22Rv1 (cell line): ENCODE measurements around the gene TRIM26.

Source experiments
- ZFX ChIP-seq: fragments of 450-650 bp; IDR thresholded peaks from 2 replicates; pipeline ENCODE4 v1.6.1; 2017; ENCODE audit warnings: antibody characterized with exemption, borderline replicate concordance
- TF ChIP-seq, protein P1 (sequence below): fragments of 450-650 bp; IDR thresholded peaks from 2 replicates; pipeline ENCODE4 v1.5.1; 2017; ENCODE audit warnings: mild to moderate bottlenecking

DNA sequence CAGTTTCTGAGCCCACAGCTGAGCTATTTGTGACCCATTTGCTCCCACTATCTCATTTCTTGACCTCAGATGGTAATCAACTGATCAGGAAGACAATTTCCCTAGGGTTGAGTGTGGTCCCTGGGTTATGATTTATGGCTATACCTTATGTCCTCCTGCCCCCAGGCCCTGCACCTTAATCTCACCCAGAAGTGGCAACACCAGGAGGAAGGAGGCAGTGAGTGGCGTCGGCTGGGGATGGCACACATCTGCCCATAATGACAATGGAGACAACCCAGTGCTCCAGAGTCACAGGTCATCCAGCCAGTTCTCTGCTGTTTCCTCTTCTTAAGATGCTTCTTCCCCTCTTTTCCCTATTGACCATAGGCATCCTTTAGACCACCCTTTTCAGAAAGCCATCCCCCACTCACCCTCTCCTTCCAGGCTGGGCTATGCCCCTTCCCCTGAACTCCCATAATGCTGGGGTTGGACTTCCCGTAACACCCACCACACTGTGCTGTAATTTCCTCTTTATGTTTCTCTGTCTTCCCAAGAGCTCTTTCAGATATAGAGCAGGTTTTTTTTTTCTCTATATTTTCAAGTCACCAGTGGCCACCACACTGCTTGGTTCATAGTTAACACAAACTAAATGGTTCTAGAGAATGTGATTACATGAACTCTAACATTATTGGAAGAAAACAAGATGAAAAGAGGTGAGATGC is 60.1 kb downstream of the TRIM26 start:
- TF ChIP-seq, protein P1, sequence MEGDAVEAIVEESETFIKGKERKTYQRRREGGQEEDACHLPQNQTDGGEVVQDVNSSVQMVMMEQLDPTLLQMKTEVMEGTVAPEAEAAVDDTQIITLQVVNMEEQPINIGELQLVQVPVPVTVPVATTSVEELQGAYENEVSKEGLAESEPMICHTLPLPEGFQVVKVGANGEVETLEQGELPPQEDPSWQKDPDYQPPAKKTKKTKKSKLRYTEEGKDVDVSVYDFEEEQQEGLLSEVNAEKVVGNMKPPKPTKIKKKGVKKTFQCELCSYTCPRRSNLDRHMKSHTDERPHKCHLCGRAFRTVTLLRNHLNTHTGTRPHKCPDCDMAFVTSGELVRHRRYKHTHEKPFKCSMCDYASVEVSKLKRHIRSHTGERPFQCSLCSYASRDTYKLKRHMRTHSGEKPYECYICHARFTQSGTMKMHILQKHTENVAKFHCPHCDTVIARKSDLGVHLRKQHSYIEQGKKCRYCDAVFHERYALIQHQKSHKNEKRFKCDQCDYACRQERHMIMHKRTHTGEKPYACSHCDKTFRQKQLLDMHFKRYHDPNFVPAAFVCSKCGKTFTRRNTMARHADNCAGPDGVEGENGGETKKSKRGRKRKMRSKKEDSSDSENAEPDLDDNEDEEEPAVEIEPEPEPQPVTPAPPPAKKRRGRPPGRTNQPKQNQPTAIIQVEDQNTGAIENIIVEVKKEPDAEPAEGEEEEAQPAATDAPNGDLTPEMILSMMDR: no peak
- no peak for TF ChIP-seq ZFX
